GM12875 (cell line): ENCODE results near the gene ZNF710.

Experiments used
- H3K4me3 ChIP-seq: one replicate; pipeline ENCODE4 v1.5.1; 2011; ENCODE audit warnings: low read depth, low read length, control low read depth
- TF ChIP-seq, protein P1 (sequence below): IDR thresholded peaks from 2 replicates; pipeline ENCODE4 v1.5.1; 2011; ENCODE audit warnings: low read depth, mild to moderate bottlenecking, control low read depth, inconsistent platforms, low read length, moderate library complexity, borderline replicate concordance; ENCODE audit not compliant: insufficient read depth

ZNF710 gene

DNA sequence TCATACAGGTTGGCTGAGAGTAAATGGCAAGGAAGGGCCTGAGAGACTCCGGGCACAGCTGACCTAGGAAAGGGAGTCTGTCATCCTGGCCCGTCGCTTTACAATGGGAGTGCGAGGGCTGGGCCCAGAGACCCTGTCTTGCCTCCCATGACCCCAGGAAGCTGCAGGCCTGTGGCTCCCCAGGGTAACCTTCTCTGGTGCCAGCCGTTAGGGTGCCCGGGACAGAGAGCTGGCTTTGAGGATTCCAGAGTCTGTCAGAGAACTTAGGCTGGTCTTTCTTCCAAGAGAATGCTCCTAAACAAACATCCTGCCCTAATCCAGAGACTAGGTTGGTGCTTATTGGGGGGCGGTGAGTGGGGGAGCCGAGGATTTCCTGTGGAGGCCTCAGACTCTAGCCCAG is 18.5 kb downstream of the ZNF710 start:
- no peak overlapping the region for H3K4me3 ChIP-seq
- TF ChIP-seq, protein P1, sequence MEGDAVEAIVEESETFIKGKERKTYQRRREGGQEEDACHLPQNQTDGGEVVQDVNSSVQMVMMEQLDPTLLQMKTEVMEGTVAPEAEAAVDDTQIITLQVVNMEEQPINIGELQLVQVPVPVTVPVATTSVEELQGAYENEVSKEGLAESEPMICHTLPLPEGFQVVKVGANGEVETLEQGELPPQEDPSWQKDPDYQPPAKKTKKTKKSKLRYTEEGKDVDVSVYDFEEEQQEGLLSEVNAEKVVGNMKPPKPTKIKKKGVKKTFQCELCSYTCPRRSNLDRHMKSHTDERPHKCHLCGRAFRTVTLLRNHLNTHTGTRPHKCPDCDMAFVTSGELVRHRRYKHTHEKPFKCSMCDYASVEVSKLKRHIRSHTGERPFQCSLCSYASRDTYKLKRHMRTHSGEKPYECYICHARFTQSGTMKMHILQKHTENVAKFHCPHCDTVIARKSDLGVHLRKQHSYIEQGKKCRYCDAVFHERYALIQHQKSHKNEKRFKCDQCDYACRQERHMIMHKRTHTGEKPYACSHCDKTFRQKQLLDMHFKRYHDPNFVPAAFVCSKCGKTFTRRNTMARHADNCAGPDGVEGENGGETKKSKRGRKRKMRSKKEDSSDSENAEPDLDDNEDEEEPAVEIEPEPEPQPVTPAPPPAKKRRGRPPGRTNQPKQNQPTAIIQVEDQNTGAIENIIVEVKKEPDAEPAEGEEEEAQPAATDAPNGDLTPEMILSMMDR, result no peak

DNA sequence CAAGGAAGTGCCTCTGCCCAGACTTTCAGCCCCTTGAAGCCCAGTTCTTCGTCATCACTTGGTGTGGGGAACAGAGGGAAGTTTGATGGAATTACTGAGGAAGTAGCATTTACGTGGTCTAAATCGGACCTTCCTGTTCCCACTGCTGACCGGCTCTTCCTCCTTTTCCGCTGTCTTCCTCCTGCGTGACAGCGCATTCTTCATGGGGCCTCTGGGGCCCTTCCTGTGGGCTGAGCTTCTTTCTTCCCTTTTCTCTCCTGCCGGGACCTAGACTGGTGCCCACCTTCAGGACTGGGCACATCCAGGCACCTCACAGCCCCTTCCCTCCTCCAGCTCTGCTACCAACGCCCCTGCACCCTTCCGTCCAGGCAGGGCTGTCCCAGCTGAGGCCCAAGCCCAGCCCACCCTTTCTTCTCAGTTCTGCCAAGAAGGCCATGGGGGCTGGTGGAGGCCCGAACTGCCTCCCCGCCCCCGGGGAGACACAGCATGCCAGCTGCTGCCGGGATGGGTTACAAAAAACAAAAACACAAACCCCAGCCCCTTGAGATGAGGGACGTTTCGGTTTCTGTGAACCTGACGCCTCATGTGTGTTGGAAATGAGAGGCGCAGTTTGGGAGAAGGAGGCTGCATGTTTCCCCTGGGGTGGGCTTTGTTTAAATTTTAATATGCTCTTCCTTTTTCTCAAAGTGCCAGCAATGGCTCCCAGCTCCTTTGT is 19.1 kb downstream of the ZNF710 start:
- no peak overlapping the region for H3K4me3 ChIP-seq
- TF ChIP-seq, protein P1, result no peak

DNA sequence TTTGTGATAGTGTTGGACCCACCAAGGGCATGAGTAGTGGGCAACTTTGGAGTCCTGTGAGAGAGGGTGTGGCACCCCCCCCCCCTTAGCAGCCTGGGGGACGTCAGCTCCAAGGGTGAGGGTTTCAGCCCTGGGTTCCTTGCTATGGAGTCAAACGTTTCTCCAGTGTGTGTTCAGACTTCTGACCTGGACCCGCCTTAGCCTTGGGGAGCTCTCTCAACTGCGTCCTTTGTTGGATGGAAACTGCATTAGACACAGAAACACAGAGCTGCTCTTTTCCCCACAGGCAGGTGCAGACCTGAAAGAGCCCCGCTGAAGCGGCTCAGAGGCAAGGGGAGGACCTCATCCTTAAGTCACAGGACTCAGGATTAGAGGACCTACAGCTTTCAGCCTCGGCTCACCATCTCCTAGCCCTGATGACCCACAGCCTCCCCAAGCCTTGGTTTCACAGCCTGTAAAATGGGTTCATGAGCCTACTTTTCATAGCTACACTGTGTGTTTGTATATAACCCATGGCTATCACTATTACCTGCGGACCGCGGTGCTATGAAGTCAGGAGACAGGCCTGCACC is 19.9 kb downstream of the ZNF710 start:
- no peak overlapping the region for H3K4me3 ChIP-seq
- TF ChIP-seq, protein P1, result no peak

DNA sequence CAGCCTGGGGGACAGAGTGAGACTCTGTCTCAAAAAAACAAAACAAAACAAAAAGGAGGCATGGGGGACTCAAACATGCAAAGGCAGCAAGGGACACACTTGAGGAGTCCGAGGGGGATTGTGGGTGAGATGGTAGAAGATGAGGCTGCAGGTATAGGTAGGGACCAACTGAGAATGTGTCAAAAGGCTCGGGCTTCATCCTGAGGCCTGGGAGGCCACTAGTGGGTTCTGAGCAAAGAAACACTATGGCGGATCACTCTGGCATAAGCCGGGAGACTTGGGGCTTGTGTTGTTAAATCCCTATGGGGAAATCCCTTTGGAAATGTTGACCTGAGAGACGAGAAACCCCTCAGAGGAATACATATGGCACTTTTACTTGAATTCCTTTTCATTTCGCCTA is 21.2 kb downstream of the ZNF710 start:
- H3K4me3 ChIP-seq, result no peak overlapping the region
- TF ChIP-seq, protein P1, result no peak

DNA sequence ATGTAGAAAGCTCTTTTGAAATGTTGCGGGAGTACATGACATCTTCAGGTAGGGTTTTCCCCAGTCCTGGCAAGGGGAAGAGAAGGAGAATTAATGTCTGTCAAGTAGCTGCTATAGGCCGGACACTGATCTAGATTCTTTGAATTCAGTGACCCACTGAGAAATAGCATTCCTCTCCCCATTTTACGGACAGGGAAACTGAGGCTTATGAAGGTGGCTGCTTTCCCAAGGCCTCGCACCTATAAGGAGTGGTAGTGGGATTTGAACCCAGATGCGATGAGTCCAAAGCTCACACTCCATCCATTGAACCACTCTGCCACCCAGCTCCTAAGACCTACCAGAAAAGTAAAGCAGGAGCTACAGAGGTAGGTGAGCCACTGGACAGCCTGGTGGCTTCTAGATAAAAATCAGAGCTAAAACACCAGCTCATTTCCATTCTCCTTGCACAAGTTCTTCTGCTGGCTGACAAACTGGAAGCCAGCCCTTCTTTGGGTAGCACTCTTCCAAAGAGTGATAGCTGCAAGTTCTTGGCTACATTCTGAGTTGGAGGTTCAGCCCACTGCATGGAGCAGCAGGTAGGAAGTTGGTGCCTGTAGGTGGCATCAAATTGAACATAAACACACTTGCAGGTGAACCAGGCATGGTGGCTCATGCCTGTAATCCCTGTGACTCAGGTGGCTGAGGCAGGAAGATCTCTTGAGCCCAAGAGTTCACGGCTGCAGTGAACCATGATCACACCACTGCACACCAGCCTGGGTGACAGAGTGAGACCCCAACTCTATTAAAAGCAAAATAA is 22.0 kb downstream of the ZNF710 start:
- TF ChIP-seq, protein P1, result no peak
- no peak overlapping the region for H3K4me3 ChIP-seq

DNA sequence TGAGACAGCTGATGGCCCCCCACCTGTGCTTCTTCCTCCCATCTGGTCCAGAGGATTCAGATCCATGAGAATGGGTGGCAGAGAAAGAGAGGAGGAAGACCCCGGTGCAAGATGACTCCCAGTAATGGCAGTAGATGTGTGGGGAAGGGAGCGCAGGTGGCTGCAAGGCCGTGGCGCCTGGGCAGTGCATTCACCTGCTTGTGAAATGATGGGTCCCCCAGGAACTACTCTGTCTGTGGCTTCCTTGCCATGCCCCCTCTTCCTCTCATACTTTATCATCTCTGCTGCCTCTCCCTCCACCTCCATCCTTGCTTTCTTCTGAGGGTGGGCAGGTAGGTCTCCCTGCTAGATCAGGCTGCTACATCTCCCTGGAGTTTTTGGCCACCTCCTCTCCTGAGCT is 23.3 kb downstream of the ZNF710 start:
- no peak overlapping the region for H3K4me3 ChIP-seq
- TF ChIP-seq, protein P1, result no peak
